B cell (primary cell): Measurements from ENCODE around the gene VARS1. TPM values are rescaled to one million over a fixed set of nuclear protein-coding genes. Genes with fewer than 3 reads are reported as not detected.

ENCODE experiments used
- ATAC-seq: fragments of 200-7000 bp; cut with Tn5 transposase; one replicate; pipeline ENCODE4 v1.10.0; 2021; ENCODE audit warnings: low read depth, mild to moderate bottlenecking, moderate number of reproducible peaks, moderate library complexity
- CTCF ChIA-PET: fragments of 350-600 bp; sonication (Branson Sonifier 250); formaldehyde crosslinking; loops from one replicate; lab custom pipeline; 2021; ENCODE audit warnings: antibody characterized with exemption, inconsistent platforms; lab: Charles Lee
- POLR2A ChIA-PET: fragments of 350-600 bp; sonication (Branson Sonifier 250); formaldehyde crosslinking; loops from one replicate; lab custom pipeline; 2021; ENCODE audit warnings: antibody characterized with exemption; lab: Charles Lee
- DNase-seq: peaks from one replicate; pipeline ENCODE4 v3.0.0; 2013
- H2AFZ ChIP-seq: 2 replicates; pipeline ENCODE4 v1.6.1; 2012; ENCODE audit warnings: mild to moderate bottlenecking, low read depth, low read length; ENCODE audit not compliant: insufficient read depth, poor library complexity, severe bottlenecking
- H3K27ac ChIP-seq, 2 donors: 1 replicate in 1 of 2; 2 replicates in 1 of 2; pipeline ENCODE4 v1.5.1; 2012 to 2013; ENCODE audit warnings: low read length in 2 of 2, mild to moderate bottlenecking in 2 of 2, moderate library complexity in 1 of 2
- H3K27me3 ChIP-seq, 4 experiments: fragments of 200-600 bp in 1 of 4; sonication (generic) in 1 of 4; replicated peaks in 1 of 4; 1 replicate in 2 of 4; 2 replicates in 2 of 4; pipeline versions ENCODE4 v1.6.1 to v1.7.0; 2013 to 2016; ENCODE audit warnings: low read length in 3 of 4, mild to moderate bottlenecking in 2 of 4, mixed read lengths in 1 of 4, moderate library complexity in 1 of 4; ENCODE audit not compliant: insufficient read depth in 4 of 4, control insufficient read depth in 3 of 4; ENCODE audit errors: control extremely low read depth in 1 of 4
- H3K36me3 ChIP-seq, 2 experiments: replicated peaks in 1 of 2; 1 replicate in 1 of 2; 2 replicates in 1 of 2; pipeline versions ENCODE4 v1.6.1 to v1.7.1; 2013; ENCODE audit warnings: low read length in 1 of 2; ENCODE audit not compliant: insufficient read depth in 2 of 2, control insufficient read depth in 1 of 2; ENCODE audit errors: control extremely low read depth in 1 of 2, extremely low read depth in 1 of 2
- H3K4me1 ChIP-seq, 2 donors: fragments of 200-600 bp in 1 of 2; sonication (generic) in 1 of 2; 1 replicate in 1 of 2; 2 replicates in 1 of 2; pipeline versions ENCODE4 v1.5.1 to v1.6.1; 2013 to 2017; ENCODE audit warnings: low read length in 2 of 2; ENCODE audit not compliant: control insufficient read depth in 2 of 2, insufficient read depth in 2 of 2
- H3K4me2 ChIP-seq: replicated peaks from 2 replicates; pipeline ENCODE3; 2012; ENCODE audit warnings: mild to moderate bottlenecking, low read depth, low read length; ENCODE audit not compliant: poor library complexity, severe bottlenecking
- H3K4me3 ChIP-seq, 5 experiments: fragments of 200-600 bp in 1 of 5; sonication (generic) in 1 of 5; 1 replicate in 3 of 5; 2 replicates in 2 of 5; pipeline versions ENCODE4 v1.5.1 to v1.7.0; 2011 to 2016; ENCODE audit warnings: low read length in 4 of 5, mild to moderate bottlenecking in 4 of 5, low read depth in 2 of 5, control low read depth in 1 of 5, moderate library complexity in 1 of 5; ENCODE audit not compliant: insufficient read depth in 1 of 5; ENCODE audit errors: control extremely low read depth in 1 of 5, extremely low read depth in 1 of 5
- H3K79me2 ChIP-seq: fragments of 200-600 bp; sonication (generic); one replicate; pipeline ENCODE4 v1.6.0; 2016; ENCODE audit warnings: low read length; ENCODE audit not compliant: control insufficient read depth, insufficient read depth
- H3K9ac ChIP-seq: fragments of 200-600 bp; sonication (generic); 2 replicates; pipeline ENCODE4 v1.6.1; 2017; ENCODE audit warnings: mild to moderate bottlenecking, low read length, moderate library complexity
- H3K9me3 ChIP-seq, 3 donors: one replicate each; pipeline versions ENCODE4 v1.6.1 to v1.7.1; 2013; ENCODE audit warnings: low read length in 2 of 3; ENCODE audit not compliant: control insufficient read depth in 2 of 3, insufficient read depth in 1 of 3; ENCODE audit errors: control extremely low read depth in 1 of 3
- H4K20me1 ChIP-seq: 2 replicates; pipeline ENCODE4 v1.6.0; 2012; ENCODE audit warnings: mild to moderate bottlenecking, low read length; ENCODE audit not compliant: insufficient read depth, control insufficient read depth, poor library complexity, severe bottlenecking
- H3K27ac Mint-ChIP-seq: one replicate; pipeline ENCODE4 v1.8.0; 2021; ENCODE audit warnings: mixed read lengths
- H3K27me3 Mint-ChIP-seq: one replicate; pipeline ENCODE4 v1.8.0; 2021; ENCODE audit warnings: mixed read lengths
- H3K4me1 Mint-ChIP-seq: one replicate; pipeline ENCODE4 v1.8.0; 2021; ENCODE audit warnings: mixed read lengths
- H3K4me3 Mint-ChIP-seq: one replicate; pipeline ENCODE4 v1.8.0; 2021; ENCODE audit warnings: mixed read lengths
- H3K9me3 Mint-ChIP-seq: one replicate; pipeline ENCODE4 v1.8.0; 2022; ENCODE audit warnings: mixed read lengths; ENCODE audit not compliant: insufficient read depth
- EZH2 ChIP-seq: IDR thresholded peaks from 2 replicates; pipeline ENCODE4 v1.6.1; 2012; ENCODE audit warnings: borderline replicate concordance, low read depth, mild to moderate bottlenecking, moderate library complexity, low read length; ENCODE audit not compliant: insufficient read depth, poor library complexity, severe bottlenecking
- WGBS: methylation state at CpG from one replicate; pipeline ENCODE4 v1.1.5; 2013; ENCODE audit warnings: missing lambda C conversion rate; ENCODE audit not compliant: insufficient coverage; 5-methylcytosine and 5-hydroxymethylcytosine counted together
- intact Hi-C: fragments of 100-400 bp; cut with micrococcal nuclease; formaldehyde crosslinking; loops from one replicate; pipeline ENCODE4 v1.10.0; 2022
- polyA plus RNA-seq: library from polyadenylated mRNA; depleted of rRNA; stranded (reverse); fragments of >200 nt; gene quantifications from 2 replicates; pipeline ENCODE4 v1.2.3, GENCODE V29; 2012
- total RNA-seq, 2 donors: library from RNA; stranded (reverse); fragments of 120-200 nt in 1 of 2; gene quantifications; 1 replicate in 1 of 2; 2 replicates in 1 of 2; pipeline versions ENCODE4 v1.2.3 to v1.2.4, GENCODE V29; 2013 to 2022
- TF ChIP-seq, protein P1 (sequence below): fragments of 200-600 bp; IDR thresholded peaks from one replicate; pipeline ENCODE4 v1.8.0; 2022; ENCODE audit warnings: antibody characterized with exemption, mild to moderate bottlenecking

Gene VARS1
- total and polyA plus RNA-seq, 2 donors (not counting 1 experiment from before 2014, with no cell fraction given): 52.3 to 66.8 TPM

DNA sequence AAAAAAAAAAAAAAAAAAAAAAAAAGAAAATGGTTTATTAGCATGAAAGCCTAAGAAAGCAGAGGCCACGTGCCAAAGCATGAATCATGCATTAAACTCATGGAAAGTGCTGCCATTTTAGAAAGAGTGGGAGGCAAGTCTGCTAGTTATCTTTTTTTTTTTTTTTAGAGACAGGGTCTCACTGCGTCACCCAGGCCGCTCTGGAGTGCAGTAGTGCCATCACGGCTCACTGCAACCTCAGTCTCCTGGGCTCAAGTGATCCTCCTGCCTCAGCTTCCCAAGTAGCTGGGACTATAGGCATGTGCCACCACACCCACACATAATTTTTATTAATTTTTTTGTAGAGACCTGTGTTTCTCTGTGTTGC, 23.6 kb downstream of the VARS1 start:
- Histone ChIP-seq H3K4me2 (no peak overlapping the region), H3K4me3 (no peak overlapping the region), H3K27ac (no peak overlapping the region), H3K79me2 (no peaks in the 10 kb centered on the region), H3K9me3 (no peaks in the 10 kb centered on the region), H3K4me1 (peaks cover 8 to 21% of the 10 kb centered on the region in 2 donors), H4K20me1 (no peaks in the 10 kb centered on the region), H3K36me3 (no peaks in the 10 kb centered on the region), H2AFZ (no peak overlapping the region), H3K9ac (no peak overlapping the region), H3K27me3 (no peaks in the 10 kb centered on the region)
- POLR2A ChIA-PET: interaction anchor here (0.7 kb wide), 1 partner anchor 11 kb away, joined by 3 read pairs; no protein-coding TSS in a partner anchor
- no peak for DNase-seq
- Mint-ChIP-seq H3K9me3 (no peaks in the 10 kb centered on the region), H3K4me3 (no peak overlapping the region), H3K4me1 (peaks cover 23% of the 10 kb centered on the region), H3K27ac (no peak overlapping the region), H3K27me3 (no peaks in the 10 kb centered on the region)
- no peak for ATAC-seq
- CTCF ChIA-PET: interaction anchor here (0.6 to 1.3 kb wide), 6 partner anchors 26 to 97 kb away, joined by 3 read pairs; no protein-coding TSS in a partner anchor
- 100% methylated on average over 3 of the region's 4 CpGs for WGBS
- TF ChIP-seq, protein P1, sequence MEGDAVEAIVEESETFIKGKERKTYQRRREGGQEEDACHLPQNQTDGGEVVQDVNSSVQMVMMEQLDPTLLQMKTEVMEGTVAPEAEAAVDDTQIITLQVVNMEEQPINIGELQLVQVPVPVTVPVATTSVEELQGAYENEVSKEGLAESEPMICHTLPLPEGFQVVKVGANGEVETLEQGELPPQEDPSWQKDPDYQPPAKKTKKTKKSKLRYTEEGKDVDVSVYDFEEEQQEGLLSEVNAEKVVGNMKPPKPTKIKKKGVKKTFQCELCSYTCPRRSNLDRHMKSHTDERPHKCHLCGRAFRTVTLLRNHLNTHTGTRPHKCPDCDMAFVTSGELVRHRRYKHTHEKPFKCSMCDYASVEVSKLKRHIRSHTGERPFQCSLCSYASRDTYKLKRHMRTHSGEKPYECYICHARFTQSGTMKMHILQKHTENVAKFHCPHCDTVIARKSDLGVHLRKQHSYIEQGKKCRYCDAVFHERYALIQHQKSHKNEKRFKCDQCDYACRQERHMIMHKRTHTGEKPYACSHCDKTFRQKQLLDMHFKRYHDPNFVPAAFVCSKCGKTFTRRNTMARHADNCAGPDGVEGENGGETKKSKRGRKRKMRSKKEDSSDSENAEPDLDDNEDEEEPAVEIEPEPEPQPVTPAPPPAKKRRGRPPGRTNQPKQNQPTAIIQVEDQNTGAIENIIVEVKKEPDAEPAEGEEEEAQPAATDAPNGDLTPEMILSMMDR: no peak
- TF ChIP-seq EZH2: no peak
- intact Hi-C loops: loop anchor here (5.0 kb wide), 1 partner anchor 60 kb away; no protein-coding TSS in a partner anchor

DNA sequence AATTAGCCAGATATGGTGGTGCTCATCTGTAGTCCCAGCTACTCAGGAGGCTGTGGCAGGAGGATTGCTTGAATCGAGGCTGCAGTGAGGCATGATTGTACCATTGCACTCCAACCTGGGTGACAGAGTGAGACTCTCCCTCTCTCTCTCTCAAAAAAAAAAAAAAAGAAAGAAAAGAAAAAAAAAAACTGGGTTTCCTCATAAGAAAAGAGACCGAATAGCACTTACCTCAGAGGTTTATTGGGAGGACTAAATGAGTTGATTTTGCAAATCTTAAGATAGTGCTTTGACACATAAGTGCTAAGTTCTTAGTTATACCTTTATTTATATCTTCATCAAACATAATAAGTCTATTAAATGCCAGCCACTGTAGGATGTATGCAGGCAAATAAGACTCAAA, 24.7 kb downstream of the VARS1 start:
- POLR2A ChIA-PET: interaction anchor here (0.7 to 2.4 kb wide), 3 partner anchors 32 to 60 kb away, joined by 4 to 8 read pairs (median 6); no protein-coding TSS in a partner anchor
- Mint-ChIP-seq H3K4me3 (no peak overlapping the region), H3K27me3 (no peaks in the 10 kb centered on the region), H3K27ac (no peak overlapping the region), H3K4me1 (peaks cover 15% of the 10 kb centered on the region), H3K9me3 (no peaks in the 10 kb centered on the region)
- ATAC-seq (no peak), DNase-seq (no peak)
- no peaks in the 10 kb centered on the region for H4K20me1 ChIP-seq
- H3K4me2 ChIP-seq: no peak overlapping the region
- TF ChIP-seq EZH2: no peak
- TF ChIP-seq, protein P1: no peak
- no peak overlapping the region for H3K9ac ChIP-seq
- H3K36me3 ChIP-seq: no peaks in the 10 kb centered on the region
- H3K27me3 ChIP-seq: no peaks in the 10 kb centered on the region
- no CpG with 5 or more reads among the region's 2 CpGs for WGBS
- no peak overlapping the region for H2AFZ ChIP-seq
- H3K79me2 ChIP-seq: no peaks in the 10 kb centered on the region
- H3K9me3 ChIP-seq: no peaks in the 10 kb centered on the region
- CTCF ChIA-PET: interaction anchor here (0.7 to 4.5 kb wide), 16 partner anchors 8 to 279 kb away, joined by 3 to 51 read pairs (median 8); partner anchors contain the start of genes ABHD16A, BAG6, CLIC1 and DDAH2
- H3K27ac ChIP-seq: no peak overlapping the region
- H3K4me3 ChIP-seq: no peak overlapping the region
- intact Hi-C loops: loop anchor here (5.0 kb wide), 1 partner anchor 61 kb away; no protein-coding TSS in a partner anchor
- H3K4me1 ChIP-seq: peaks cover 0 to 10% of the 10 kb centered on the region in 2 donors
